Myocyte (in vitro differentiated cells): Measurements from ENCODE around the gene C1R. TPM values are rescaled to one million over a fixed set of nuclear protein-coding genes. Genes with fewer than 3 reads are reported as not detected.
"Not testable (repeated sequence)": the region's sequence is repeated elsewhere in the genome, so short reads cannot be mapped to it uniquely, and the experiment has no call there.

Source experiments
- DNase-seq: peaks from one replicate; pipeline ENCODE4 v3.0.0-alpha.2; 2012; ENCODE audit warnings: low read depth
- total RNA-seq: library from RNA; depleted of rRNA; stranded (reverse); fragments of >200 nt; gene quantifications from 2 replicates; pipeline ENCODE4 v1.2.3, GENCODE V29; 2014

The C1R gene
- total RNA-seq, 1 donor from 2014 or later, result 203 TPM

DNA sequence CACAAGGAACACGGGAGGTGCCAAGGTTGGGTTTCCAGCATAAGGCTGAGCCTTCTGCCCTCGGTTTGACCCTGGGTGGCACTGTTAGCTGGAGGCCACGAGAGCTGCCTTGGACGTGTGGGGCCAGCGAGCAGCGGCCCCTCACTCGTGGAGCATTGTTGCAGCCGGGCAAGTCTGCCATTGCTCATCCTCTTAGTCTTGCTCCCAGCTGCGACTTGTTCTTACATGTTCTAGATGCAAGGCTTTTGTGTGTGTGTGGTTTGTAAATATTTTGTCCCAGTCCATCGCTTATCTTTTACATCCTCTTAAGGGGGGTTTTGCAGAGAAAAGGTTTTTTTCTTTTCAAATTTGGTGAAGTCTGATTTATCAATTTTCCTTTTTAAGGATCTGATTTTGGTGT lies 52.8 kb downstream of the C1R start:
- no peak for DNase-seq

DNA sequence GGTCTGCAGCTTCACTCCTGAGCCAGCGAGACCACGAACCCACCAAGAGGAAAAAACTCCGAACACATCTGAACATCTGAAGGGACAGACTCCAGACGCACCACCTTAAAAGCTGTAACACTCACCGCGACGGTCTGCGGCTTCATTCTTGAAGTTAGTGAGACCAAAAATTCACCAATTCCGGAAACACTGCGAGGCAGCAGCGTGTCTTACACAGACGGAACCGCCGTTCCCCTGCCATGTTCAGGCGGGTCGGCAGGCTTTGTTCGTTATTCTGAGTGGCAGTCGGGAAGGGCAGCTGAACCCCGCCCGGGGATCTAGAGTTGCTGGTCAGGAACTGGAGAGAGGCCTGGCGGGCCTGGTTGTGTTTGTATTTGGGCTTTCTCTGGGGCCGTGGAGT lies 53.7 kb downstream of the C1R start:
- no peak for DNase-seq

DNA sequence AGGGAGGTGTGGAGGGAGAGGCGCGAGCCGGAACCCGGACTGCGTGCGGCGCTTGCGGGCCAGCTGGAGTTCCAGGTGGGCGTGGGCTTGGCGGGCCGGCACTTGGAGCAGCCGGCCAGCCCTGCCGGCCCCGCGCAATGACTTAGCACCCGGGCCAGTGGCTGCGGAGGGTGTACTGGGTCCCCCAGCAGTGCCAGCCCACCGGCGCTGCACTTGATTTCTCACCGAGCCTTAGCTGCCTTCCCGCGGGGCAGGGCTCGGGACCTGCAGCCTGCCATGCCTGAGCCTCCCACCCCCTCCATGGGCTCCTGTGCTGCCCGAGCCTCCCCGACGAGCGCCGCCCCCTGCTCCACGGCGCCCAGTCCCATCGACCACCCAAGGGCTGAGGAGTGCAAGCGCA lies 54.8 kb downstream of the C1R start:
- DNase-seq, result not testable (repeated sequence)

DNA sequence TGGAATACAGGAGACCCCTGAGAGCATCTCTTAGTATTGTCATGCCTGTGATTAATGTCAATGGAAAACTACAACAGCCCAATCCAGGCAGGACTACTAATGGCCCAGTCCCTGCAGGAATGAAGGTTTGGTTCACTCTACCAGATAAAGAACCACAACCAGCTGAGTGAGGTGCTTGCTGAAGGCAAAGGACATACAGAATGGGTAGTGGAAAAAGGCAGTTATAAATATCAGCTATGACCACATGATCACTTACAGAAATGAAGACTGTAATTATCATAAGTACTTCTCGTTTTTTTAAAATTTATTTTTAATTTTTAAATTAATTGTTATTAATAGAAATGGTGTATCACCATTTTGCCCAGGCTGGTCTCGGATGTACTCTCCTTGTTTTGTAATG lies 56.8 kb downstream of the C1R start:
- no peak for DNase-seq

DNA sequence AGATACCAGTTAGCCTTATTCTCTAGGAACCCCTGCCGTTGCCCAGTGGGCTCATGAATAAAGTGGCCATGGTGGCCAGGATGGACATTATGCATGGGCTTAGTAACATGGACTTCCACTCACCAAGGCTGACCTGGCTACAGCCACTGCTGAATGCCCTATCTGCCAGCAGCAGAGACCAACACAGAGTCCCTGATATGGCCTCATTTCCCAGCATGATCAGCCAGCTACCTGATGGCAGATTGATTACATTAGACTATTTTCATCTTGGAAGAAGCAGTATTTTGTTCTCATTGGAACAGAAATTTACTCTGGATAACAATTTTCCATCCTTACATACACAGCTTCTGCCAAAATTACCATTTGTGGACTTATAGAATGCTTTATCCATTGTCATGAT lies 57.8 kb downstream of the C1R start:
- no peak for DNase-seq

DNA sequence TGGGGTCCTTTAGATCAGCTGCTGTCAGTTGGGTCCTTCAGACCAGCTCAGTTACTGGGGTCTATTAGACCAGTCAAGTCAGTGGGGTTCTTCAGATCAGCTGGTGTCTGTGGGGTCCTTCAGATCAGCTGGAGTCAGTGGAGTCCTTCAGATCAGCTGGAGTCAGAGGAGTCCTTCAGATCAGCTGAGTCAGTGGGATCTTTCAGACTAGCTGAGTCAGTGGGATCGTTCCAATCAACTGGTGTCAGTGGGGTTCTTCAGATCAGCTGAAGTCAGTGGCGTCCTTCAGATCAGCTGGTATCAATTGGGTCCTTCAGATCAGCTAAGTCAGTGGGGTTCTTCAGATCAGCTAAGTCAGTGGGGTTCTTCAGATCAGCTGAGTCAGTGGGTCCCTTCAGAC lies 59.3 kb downstream of the C1R start:
- no peak for DNase-seq

DNA sequence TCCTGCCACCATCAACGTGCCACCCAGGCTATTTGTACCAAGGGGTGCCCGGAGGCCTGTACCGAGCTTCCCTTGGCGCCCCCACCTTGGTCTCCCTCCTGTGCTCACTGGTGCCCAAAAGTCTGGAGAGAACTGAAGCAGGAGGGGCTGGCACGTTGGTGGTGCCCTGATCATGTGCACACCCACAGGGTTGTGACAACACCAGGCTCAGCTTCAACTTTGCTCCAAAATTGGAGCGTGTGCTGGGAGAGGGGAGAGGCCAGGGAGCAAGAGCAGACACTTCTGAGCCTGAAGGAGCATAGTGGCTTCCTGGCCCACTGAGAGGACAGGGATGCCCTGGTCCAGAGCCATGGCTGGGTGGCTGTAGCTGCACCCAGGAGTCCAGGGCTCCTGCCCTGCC lies 60.9 kb downstream of the C1R start:
- no peak for DNase-seq

Other genes with a start within 250 kb of the C1R start
- gene CDCA3, start 241.2 kb downstream of the C1R start, total RNA-seq, result 1.9 and 3.5 TPM in 2 replicates
- 146 and 154 TPM in 2 replicates for gene USP5, start 240.3 kb downstream of the C1R start, total RNA-seq
- 1,115 and 1,161 TPM in 2 replicates for gene TPI1, start 224.9 kb downstream of the C1R start, total RNA-seq
- gene SPSB2, start 219.1 kb downstream of the C1R start, total RNA-seq, result 9.5 and 10.0 TPM in 2 replicates
- 11.1 and 12.1 TPM in 2 replicates for gene LRRC23, start 187.6 kb downstream of the C1R start, total RNA-seq
- gene ENO2, start 177.9 kb downstream of the C1R start, total RNA-seq, result 9.0 and 9.9 TPM in 2 replicates
- gene ATN1, start 164.5 kb downstream of the C1R start, total RNA-seq, result 11.3 and 15.2 TPM in 2 replicates
- gene RNU7-1, start 148.6 kb downstream of the C1R start, total RNA-seq, result not detected in 2 replicates
- 116 and 166 TPM in 2 replicates for gene C12orf57, start 148.4 kb downstream of the C1R start, total RNA-seq
- gene PTPN6, start 141.1 kb downstream of the C1R start, total RNA-seq, result 1.5 TPM in 1 of 2 replicates, not detected in the other
- 222 and 275 TPM in 2 replicates for gene PHB2, start 121.8 kb downstream of the C1R start, total RNA-seq
- gene EMG1, start 121.5 kb downstream of the C1R start, total RNA-seq, result 33.3 and 52.3 TPM in 2 replicates
- gene LPCAT3, start 74.0 kb downstream of the C1R start, total RNA-seq, result 55.7 and 79.8 TPM in 2 replicates
- gene C1S, start 31.7 kb downstream of the C1R start, total RNA-seq, result 85.7 and 119 TPM in 2 replicates
- 10.9 and 12.1 TPM in 2 replicates for gene C1RL, start 16.8 kb upstream of the C1R start, total RNA-seq
- gene RBP5, start 36.4 kb upstream of the C1R start, total RNA-seq, result not detected in 2 replicates
- 8.9 and 18.0 TPM in 2 replicates for gene CLSTN3, start 37.9 kb upstream of the C1R start, total RNA-seq
- 50.0 and 54.9 TPM in 2 replicates for gene PEX5, start 97.2 kb upstream of the C1R start, total RNA-seq
- not detected in 2 replicates for gene ACSM4, start 211.6 kb upstream of the C1R start, total RNA-seq